ENCODE measurements around the gene TRPM7.

DNA sequence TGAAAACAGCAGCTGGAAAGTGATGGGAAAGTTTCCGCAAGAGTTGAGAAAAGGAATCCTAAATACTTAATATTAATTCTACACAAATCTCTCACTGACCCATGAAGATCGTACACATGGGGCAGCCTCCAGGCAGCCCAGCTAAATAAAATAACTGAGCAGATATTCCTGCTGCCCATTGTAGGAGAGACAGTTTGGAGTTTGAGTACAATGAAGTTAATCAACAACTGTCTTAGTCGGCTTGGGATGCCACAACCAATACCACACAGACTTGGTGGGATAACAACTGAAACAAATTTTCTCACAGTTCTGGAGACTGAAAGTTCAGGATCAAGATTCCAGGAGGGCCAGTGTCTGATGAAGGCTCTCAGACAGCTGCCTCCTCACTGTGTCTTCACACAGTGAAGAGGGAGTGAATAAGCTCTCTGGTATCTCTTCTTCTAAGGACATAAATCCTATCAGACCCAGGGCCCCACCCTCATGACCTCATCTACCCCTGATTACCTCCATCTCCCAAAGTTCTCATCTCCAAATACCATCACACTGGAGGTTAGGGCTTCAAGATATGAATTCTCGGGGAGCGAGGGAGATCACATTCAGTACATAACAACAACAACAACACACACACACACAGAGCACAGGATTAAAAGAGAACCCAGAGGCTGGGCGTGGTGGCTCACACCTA lies 9.7 kb downstream of the TRPM7 start:
- TF ChIP-seq, protein P1, sequence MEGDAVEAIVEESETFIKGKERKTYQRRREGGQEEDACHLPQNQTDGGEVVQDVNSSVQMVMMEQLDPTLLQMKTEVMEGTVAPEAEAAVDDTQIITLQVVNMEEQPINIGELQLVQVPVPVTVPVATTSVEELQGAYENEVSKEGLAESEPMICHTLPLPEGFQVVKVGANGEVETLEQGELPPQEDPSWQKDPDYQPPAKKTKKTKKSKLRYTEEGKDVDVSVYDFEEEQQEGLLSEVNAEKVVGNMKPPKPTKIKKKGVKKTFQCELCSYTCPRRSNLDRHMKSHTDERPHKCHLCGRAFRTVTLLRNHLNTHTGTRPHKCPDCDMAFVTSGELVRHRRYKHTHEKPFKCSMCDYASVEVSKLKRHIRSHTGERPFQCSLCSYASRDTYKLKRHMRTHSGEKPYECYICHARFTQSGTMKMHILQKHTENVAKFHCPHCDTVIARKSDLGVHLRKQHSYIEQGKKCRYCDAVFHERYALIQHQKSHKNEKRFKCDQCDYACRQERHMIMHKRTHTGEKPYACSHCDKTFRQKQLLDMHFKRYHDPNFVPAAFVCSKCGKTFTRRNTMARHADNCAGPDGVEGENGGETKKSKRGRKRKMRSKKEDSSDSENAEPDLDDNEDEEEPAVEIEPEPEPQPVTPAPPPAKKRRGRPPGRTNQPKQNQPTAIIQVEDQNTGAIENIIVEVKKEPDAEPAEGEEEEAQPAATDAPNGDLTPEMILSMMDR (IDR thresholded peaks at IDR 0.05; ENCODE audit: control extremely low read depth in 1 of 3, insufficient read depth in 1 of 3, low read depth in 1 of 3, low read length in 3 of 3), result no peak
- no peak for TF ChIP-seq TCF12 (IDR thresholded peaks at IDR 0.05; ENCODE audit: low read depth, low read length)
- TF ChIP-seq, protein P2, sequence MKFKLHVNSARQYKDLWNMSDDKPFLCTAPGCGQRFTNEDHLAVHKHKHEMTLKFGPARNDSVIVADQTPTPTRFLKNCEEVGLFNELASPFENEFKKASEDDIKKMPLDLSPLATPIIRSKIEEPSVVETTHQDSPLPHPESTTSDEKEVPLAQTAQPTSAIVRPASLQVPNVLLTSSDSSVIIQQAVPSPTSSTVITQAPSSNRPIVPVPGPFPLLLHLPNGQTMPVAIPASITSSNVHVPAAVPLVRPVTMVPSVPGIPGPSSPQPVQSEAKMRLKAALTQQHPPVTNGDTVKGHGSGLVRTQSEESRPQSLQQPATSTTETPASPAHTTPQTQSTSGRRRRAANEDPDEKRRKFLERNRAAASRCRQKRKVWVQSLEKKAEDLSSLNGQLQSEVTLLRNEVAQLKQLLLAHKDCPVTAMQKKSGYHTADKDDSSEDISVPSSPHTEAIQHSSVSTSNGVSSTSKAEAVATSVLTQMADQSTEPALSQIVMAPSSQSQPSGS (IDR thresholded peaks at IDR 0.05; ENCODE audit: low read length), result no peak
- no peak for TF ChIP-seq EGR1 (IDR thresholded peaks at IDR 0.05; ENCODE audit: borderline replicate concordance, low read depth, low read length)
- no peak for TF ChIP-seq POLR2AphosphoS5 (IDR thresholded peaks at IDR 0.05; ENCODE audit: low read depth, low read length)
- TF ChIP-seq EZH2 (IDR thresholded peaks at IDR 0.05; ENCODE audit: low read depth, low read length, severe bottlenecking), result no peak
- no peak for TF ChIP-seq CEBPB (IDR thresholded peaks at IDR 0.05; ENCODE audit: low read depth, low read length)
- TF ChIP-seq TAF1 (IDR thresholded peaks at IDR 0.05; ENCODE audit: low read depth, low read length), result no peak

Measured in H1 (cell line).